ENCODE measurements around the gene CBFA2T3. TPM values are rescaled to one million over a fixed set of nuclear protein-coding genes. Genes with fewer than 3 reads are reported as not detected.
"Not testable (repeated sequence)": the region's sequence is repeated elsewhere in the genome, so short reads cannot be mapped to it uniquely, and the experiment has no call there.

The CBFA2T3 gene
- total and polyA plus RNA-seq, 2 of the 8 experiments (the other 6 are each of a cell fraction or from before 2014, with no cell fraction given) = 0.51 to 1.3 TPM

DNA sequence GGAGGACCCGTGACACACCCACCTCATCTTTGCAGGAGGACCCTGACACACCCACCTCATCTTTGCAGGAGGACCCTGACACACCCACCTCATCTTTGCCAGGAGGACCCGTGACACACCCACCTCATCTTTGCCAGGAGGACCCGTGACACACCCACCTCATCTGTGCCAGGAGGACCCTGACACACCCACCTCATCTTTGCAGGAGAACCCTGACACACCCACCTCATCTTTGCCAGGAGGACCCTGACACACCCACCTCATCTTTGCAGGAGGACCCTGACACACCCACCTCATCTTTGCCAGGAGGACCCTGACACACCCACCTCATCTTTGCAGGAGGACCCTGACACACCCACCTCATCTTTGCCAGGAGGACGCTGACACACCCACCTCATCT lies 31.8 kb upstream of the CBFA2T3 start:
- H2BK5ac ChIP-seq (ENCODE audit: low read depth, low read length); H3K4me3 ChIP-seq (ENCODE audit: extremely low read depth in 1 of 4, insufficient read depth in 2 of 4, low read depth in 3 of 4, low read length in 4 of 4); H2AK5ac ChIP-seq (ENCODE audit: low read depth, low read length); H3K56ac ChIP-seq (replicated peaks; ENCODE audit: insufficient read length, low read depth, low read length); H2BK120ac ChIP-seq (replicated peaks; ENCODE audit: low read depth, low read length); POLR2A ChIA-PET (ENCODE audit: partially characterized antibody); H2BK20ac ChIP-seq (ENCODE audit: low read length); H4K8ac ChIP-seq (ENCODE audit: extremely low read depth, insufficient read depth, low read length); H3K23ac ChIP-seq (ENCODE audit: insufficient read length); H3K36me3 ChIP-seq (ENCODE audit: control insufficient read depth in 2 of 4, insufficient read depth in 4 of 4, low read length in 3 of 4); H3K14ac ChIP-seq (ENCODE audit: insufficient read length); H4K20me1 ChIP-seq (replicated peaks in 1 of 2; ENCODE audit: control insufficient read depth in 1 of 2, insufficient read depth in 2 of 2, low read length in 2 of 2); H3K18ac ChIP-seq (ENCODE audit: extremely low read depth, low read length); H2BK15ac ChIP-seq (ENCODE audit: low read length); H2AFZ ChIP-seq (ENCODE audit: low read length); H3K79me2 ChIP-seq (ENCODE audit: control insufficient read depth in 1 of 2, insufficient read depth in 2 of 2, low read length in 2 of 2); H3K4me1 ChIP-seq (replicated peaks in 1 of 4; ENCODE audit: control insufficient read depth in 3 of 4, insufficient read depth in 4 of 4, low read length in 3 of 4); H3K27me3 ChIP-seq (replicated peaks in 1 of 4; ENCODE audit: control insufficient read depth in 3 of 4, extremely low read depth in 1 of 4, insufficient read depth in 3 of 4, low read length in 3 of 4); H3K9ac ChIP-seq (replicated peaks in 1 of 4; ENCODE audit: extremely low read depth in 1 of 4, low read depth in 3 of 4, low read length in 3 of 4); H3K4ac ChIP-seq (replicated peaks; ENCODE audit: insufficient read length, low read depth, low read length); H3K27ac ChIP-seq (ENCODE audit: low read depth, low read length); H3K4me2 ChIP-seq (ENCODE audit: insufficient read depth in 1 of 2, low read depth in 2 of 2, low read length in 2 of 2); H3K9me3 ChIP-seq (ENCODE audit: insufficient read depth in 2 of 2, low read depth in 1 of 2, low read length in 1 of 2); H4K5ac ChIP-seq (ENCODE audit: insufficient read length, low read depth, low read length); H4K91ac ChIP-seq (replicated peaks; ENCODE audit: insufficient read length, low read length); H3K79me1 ChIP-seq (ENCODE audit: low read depth, low read length); DNase-seq (ENCODE audit: low read depth in 1 of 2, low spot score in 2 of 2); H2BK12ac ChIP-seq (ENCODE audit: low read depth, low read length); FAIRE-seq: not testable (repeated sequence)
- peaks cover 15% of the 10 kb centered on the region; the same call in 1 of the 2 replicates for H3K23me2 ChIP-seq (ENCODE audit: low read depth, low read length)
- 73% methylated on average over 3 of the region's 4 CpGs; no CpG with 5 or more reads in 1 of the 2 experiments for WGBS, 2 experiments (ENCODE audit: extremely low coverage in 1 of 2, insufficient coverage in 1 of 2, insufficient read length in 1 of 2, insufficient replicate concordance in 2 of 2, low coverage in 1 of 2, low lambda C conversion rate in 2 of 2, missing lambda C conversion rate in 1 of 2)
- CTCF ChIA-PET (ENCODE audit: partially characterized antibody) = interaction anchor here (1.0 to 1.7 kb wide), 4 partner anchors 16 to 30 kb away, joined by 3 to 4 read pairs (median 3); no protein-coding TSS in a partner anchor
